Activated CD4-positive, alpha-beta T cell treated with anti-CD3 and anti-CD28 coated beads for 24 hours (primary cell): Measurements from ENCODE around the gene CALY.

Source experiments
- DNase-seq, 2 donors: peaks; one replicate each; pipeline ENCODE4 v3.0.0-alpha.2; 2020; ENCODE audit warnings: low read depth in 2 of 2

The CALY gene

DNA sequence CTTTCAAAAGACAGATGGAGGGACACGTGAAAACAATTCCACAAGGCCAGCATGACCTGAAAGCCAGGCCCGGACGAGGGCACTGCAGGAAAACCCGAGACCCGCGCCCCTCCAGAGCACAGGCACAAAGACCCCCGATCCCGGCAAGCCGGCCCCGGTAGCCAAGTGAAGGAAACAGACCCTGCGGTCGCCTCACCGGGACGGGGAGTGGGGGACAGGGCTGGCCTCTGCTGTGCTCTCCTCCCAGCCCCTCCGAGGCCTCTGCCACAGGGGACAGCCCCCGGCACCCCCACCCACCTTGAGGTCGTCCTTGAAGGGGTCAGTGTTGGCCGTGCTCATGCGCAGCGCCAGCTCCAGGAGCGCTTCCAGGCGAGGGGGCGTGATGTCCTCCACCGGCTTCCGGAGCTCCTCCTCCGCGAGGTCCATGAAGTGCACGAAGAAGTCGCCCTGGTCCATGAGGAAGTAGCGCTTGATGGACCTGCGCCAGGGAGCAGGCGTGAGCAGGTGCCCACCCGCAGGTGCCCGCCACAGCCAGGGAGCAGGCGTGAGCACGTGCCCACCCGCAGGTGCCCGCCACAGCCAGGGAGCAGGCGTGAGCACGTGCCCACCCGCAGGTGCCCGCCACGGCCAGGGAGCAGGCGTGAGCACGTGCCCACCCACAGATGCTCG, 48.7 kb downstream of the CALY start:
- DNase-seq: no peak

DNA sequence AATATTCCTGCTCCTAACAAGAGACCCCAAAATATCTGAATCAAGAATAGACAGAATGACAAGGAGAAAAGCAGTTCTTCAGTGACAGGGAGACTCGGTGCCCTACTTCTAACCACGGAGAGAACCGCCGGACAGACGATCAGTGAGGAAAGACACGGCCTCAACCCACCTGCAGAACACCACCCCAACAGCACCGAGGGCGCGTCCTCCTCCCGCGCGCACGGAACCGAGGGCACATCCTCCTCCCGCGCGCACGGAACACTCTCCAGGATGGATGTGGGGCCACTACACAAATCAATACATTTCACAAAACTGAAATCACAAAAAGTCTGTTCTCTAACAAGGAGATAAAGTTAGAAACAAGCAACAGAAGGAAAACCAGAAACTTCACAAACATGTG, 50.3 kb downstream of the CALY start:
- no peak for DNase-seq

DNA sequence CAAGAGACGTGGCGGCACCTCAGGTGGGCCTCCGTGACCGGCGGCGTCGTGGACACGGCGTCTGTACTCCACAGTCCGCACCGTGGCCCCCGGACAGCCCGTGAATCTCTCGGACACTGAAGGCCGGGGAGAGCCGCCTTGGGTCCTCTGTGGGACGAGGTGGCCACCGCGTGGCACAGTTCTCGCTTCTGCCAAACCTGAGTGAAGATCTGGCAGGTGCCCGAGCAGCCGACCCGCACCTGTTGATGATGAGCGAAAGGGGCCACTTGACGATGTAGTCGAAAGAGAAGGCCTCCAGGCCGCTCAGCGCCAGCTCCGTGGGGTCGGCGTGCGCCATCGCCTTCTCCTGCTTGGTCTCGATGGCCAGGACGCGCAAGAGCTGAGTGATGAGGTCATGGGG, 51.5 kb downstream of the CALY start:
- no peak for DNase-seq

DNA sequence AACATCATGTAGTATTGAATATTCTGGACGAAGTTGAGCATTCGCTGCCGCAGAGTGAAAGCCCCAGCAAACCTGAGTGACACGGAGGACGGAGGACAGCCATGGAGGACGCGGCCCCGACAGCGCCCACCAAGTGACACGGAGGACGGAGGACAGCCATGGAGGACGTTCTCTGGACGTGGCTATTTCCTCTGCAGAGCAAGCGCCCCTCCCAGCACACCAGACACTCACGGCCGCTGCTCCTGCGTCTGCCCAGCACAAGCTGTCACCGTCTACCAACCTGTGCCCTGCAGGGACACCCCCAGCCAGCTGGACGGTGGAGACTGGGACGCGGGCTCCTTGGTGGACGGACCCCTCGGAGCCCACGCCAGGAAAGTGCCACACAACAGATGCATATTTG, 52.8 kb downstream of the CALY start:
- no peak for DNase-seq

DNA sequence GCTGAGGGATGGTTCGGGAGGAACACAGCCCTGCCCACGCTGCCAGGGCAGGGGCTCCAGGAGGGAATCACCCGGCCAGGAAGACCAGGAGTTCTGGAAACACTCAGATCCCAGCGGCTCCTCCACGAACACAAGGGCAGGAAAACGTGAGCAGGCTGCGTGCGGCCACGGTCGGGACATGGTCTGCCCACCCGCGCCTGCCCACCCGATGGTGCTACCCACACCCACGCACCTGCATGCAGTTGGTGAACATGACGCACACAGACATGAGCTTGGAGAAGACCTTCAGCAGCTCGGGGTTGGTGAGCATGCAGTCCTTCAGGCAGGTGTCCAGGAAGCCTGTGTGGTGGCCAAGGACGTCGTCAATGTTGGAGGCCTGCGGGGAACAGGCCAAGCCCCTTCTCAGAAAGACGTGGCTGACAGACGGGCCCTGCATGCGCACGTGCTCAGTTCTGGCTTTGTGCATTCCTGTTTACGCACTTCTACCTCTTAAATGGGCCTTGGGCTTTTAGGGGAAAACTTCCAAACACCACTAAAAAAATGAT, 53.8 kb downstream of the CALY start:
- DNase-seq: no peak

DNA sequence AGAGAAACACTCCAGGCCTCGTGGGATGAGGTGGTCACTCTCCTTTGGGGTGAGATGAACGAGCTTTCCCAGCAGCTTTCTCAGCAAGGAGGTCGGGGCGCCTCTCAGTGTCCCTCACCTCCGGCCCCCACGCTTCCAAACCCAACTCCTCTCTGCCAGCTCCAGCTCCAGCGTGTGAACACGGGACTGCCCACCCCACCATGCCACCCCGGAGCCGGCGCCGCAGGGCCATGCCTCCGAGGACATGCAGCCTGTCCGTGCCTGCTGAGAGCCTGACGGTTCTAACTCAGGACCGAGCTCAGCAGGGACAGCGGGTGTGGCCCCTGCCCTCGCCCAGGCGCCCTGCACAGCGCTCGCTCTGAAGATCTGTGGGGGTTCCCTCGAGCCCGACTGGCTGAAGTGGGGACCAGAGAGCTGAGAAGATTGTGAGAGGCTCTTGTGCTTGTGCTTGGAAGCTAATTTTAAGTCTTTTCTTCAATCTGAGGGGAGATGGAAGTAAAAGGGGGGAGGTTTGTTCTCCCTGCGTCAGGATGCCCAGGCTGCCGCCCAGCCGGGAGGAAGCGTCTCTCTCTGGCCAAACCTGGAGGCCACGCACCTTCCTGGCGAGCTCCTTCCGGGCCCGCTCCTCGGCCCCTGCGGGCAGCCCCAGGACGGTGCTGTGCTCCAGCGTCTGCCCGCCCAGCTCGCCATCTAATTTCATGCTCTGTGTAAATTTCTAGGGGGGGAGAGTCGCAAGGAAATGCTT, 54.9 kb downstream of the CALY start:
- no peak for DNase-seq

DNA sequence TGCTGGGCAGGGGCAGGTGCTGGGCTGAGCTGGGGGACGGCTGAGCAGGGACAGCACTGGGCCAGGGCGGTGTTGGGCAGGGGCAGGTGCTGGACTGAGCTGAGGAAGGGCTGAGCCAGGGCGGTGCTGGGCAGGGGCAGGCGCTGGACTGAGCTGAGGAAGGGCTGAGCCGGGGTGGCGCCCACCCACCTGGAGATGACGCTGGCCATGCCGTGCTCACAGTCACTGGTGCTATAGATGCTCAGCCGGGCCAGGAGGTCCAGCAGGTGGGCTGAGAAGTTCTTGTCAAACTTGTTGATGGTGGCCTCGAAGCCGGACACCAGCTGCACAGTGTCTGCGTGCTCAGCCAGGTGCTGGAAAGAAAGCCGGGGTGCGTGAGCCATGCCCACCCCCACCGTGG, 55.6 kb downstream of the CALY start:
- no peak for DNase-seq

DNA sequence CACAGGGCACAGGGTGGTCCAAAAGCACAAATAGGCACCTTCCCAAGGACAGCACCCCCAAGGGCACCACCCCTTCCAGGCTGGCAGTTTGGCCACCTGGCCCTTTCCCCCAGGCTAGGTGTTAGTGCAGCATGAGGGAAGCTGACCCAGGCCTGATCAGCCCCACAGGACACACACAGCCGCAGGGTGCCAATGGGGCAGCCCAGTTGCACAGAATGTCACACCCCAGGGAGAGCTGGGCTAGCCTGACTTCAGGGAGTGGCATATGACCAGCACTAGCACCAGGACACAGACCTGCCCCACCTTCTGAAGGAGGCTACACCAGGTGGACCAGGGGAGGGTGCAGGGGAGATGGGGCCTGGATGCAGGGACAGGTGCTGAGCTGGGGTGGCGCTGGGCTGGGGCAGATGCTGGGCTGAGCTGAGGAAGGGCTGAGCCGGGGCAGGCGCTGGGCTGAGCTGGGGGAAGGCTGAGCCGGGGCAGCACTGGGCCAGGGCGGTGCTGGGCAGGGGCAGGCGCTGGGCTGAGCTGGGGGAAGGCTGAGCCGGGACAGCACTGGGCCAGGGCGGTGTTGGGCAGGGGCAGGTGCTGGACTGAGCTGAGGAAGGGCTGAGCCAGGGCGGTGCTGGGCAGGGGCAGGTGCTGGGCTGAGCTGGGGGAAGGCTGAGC, 56.2 kb downstream of the CALY start:
- no peak for DNase-seq

DNA sequence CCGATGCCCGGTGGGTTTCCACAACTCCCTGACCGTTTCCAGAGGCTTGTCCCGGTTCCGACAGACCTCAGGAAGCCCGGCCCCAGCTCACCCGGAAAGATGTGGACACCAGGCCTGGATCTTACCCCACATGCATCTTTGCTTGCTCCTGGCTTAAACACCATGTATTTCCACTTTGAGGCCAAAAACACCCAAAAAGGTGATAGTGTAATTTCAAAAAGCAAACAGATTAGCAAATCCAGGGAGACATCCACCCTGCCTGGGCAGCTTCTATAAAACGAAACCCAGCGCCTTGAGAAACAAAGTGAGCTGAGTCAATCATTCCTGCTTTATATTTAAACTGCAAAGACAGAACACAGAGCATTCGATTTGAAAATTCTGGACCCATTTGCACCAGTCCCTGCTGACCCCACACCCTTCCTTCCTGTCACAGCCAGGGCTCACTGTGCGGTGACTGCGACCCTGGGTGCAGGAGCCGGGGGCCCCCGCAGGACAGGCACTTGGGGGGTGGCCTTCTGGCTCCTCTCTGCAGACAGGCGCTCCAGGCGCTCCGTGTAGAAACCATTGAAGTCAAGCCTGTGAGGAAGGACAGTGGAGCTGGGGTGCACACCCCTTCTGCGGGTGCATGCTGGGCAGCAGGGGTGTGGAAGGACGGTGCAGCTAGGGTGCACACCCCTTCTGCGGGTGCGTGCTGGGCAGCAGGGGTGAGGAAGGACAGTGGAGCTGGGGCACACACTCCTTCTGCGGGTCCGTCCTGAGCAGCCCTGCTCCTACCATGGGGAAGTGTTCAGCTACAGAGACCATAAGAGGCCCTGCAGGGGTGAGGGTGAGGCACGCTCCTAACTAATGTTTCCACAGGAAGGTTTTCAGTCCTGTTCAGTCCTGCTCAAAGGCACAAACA, 57.1 kb downstream of the CALY start:
- no peak for DNase-seq

DNA sequence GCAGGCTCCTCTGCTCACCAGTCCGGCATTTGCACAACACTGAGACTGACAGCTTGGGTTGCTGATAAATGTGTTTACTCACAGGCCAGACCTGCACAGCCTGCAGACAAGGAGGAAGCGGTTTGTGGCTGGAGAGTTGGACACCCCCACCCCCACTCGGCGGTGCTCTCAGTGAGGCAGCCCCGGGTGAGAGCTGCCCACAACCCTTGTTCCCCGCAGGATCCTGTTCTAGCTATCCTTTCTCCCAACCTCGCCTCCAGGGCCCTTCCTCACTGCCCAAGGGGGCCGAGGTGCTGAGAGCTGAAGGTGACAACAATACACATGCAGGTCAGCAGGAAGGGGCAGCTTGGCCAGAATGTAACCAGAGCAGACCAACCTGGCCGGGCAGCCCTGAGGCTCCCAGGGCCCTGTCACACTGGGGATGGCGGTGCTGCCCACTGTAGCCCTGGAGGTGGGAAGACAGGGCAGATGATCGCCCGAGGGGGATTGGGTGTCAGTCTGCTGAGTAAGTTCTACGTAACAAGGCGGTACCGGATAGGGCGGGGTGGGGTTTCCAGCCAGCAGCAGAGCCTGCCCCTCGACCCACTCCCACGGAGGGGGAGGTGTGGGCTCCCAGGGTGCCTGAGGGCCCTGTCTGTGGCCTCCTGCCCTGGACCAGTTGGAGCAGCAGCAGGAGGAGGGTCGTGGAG, 58.0 kb downstream of the CALY start:
- DNase-seq: peak in 1 of 2 donors; percentile 38

DNA sequence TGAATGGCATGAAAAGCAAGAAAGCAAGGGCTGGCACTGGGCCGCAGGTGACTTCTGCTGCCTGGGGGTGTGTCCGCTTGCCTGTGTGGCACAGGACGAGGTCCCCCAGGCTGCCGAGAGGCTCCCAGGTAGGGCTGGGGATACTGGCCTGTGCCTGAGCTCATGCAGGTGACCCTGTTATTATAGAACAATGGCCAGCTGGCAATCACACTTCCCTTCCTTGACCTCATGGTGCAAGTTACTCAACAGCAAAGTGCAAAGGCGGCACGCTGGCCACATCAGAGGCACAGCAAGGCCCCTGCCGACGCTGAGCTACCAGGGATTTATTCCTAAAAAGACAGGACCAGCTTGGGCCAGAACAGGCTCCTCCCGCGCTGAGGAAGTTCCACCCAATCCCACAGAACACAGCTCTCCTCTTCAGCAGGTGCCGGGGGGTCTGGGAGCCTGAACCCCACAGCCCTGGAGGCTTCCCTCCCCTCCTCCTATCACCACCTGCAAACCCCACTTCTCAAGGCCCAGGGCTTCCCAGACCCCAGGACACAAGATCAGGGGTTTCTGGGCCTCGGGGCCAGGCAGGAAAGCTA, 58.6 kb downstream of the CALY start:
- no peak for DNase-seq

DNA sequence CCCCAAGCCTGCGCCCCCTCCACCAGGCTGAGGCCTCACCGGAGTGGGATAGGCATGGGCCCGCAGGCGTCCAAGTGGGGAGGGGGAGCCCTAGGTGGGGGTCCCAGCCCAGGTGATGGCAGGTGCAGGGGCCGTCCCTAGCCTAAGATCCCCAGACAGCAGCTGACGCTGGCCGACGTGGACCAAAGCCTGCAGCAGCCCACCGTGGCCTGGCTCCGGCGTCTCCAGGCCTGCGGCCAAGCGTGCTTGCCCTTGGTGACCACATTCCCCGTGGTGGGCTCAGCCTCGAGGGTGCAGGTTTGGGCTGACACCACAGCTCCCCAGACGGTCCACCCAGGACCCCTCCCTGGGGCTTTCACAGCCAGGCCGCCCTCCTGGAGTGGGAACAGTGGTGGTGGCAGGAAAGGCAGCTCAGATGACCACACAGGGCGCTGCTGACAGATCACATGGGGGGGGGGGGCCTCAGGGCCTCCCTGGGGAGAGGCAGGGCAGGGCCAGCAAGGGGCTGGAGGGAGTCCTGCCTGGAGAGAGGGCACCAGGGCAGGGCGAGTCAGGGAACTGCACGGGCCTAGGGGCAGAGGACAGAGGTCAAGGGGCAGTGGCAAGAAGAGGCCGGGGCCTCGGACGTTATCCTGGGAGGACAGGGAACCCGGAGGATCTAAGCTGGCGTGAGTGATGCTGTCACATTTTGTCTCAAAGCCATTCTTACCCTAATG, 59.3 kb downstream of the CALY start:
- no peak for DNase-seq

DNA sequence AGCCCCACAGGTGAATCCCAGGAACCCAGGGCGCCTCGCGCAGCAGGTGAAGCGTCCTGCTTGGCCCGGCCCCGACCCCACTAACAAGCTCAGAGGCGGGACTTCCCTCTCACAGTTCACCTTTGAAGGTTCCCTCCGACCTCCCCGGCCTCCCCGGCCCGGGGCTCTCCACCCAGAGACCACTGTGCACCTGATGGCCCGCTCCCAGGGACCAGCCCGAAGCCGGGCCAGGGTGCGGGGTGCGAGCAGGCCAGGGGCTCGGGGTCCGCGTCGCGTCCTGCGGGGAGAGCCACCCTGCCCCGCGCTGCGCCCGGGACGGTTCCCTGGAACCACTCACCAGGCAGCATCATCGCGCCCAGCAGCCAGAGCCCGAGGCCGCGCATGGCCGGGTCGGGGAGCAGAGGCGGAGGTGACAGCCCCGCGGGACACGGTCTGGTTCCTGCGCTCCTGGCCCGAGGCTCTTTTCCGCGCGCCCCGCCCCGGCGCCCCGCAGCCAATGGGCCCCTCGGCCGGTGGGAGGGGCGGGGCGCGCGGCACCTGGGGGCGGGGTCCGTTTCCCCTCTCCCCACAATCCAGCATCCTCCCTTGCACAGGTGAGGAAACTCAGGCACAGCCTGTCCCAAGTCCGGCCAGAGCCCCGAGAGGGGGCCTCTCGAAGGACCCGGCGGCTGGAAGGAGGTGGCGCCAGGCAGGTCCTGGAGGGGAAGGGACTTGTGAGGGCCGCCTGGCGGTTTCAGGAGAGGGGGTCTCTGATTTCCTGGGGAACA, 60.1 kb downstream of the CALY start, which contains the start of gene ADAM8:
Gene ADAM8 (minus strand): TSS at position 434 of the 767 bp plus-strand sequence. CDS start 51 bp downstream, at position 383.
- DNase-seq: peak; percentile 47 to 67

DNA sequence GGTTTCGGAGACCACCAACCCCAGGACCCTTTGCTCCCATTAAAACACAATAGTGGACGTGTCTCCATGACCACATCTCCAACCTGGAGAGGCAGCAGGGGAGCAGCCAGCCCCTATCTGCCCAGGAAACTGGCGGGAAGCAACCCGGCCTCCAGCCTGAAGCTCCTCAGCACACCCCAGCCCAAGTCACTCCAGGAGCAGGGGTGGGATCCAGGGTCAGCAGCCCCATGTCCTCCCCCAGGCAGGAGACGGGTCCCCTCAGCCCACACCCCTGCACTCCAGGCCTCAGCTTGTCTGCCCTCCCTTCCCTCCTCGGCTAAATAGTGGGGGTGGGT, 60.6 kb downstream of the CALY start:
- DNase-seq: no peak

DNA sequence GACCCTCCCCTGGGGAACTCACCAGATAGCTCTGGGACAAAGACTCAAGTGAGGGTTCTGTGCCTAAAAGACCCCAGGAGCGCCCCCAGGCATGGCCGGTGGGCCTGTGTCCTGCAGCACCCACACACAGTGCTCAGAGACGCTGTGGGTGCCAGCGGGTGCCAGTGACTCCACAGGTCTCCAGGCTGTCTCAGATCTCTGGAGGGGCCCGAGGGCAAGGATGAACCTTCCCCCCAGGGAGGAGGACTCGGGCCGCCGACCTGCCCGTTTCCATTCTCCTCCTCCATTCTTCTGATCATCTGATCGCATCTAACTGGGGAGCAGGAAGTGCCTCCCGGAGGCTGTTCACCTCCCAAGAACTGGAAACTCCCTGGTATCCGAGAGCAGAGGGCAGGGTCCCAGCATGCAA, 61.0 kb downstream of the CALY start:
- peak in 1 of 2 donors; percentile 41 for DNase-seq

DNA sequence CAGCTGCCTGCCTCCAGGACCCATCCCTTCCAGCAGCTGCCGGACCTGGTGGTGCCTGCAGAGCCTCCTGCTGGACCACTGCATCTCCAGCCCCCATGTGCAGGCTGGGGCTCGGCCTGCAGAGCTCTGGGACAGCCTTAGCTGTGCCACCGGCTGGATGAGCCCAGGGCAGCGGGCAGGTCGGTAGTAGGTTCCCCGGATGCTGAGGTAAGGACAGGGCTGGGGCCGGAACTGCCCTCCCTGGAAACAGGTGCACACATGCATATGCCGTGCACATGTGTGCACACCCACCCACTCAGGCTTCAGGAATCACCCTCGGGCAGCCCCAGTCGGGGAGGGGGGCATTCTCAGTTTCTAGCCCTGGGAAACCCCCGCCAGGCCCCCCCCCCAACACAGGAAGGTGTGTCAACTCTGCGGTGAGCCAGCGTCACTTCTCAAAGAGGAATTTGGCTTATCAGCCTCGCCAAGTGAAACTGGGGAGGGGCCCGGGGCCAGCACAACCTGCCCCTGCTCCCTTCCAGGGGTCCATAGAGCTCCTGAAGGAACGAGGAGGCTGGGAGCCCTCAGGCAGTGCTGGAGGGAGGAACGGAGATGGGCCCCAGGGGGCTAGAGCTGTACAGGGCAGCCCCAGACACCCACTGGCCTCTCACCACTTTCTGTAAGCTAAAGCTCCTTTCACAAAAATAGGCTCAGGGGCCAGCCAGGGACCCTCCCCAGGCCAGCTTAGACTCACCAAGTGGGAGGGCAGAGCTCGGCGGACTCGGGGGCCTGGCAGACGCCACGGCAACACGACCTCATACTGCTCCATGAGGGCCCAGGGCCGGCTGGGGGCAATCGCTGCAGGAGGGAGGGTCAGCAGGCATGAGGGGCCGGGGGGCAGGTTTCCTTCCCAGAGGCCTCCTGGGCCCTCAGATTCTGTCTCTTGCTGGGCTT, 61.7 kb downstream of the CALY start:
- peak; percentile 75 to 80 for DNase-seq
